GM12878 (cell line): ENCODE results near the gene TSPO. TPM values are rescaled to one million over a fixed set of nuclear protein-coding genes. Genes with fewer than 3 reads are reported as not detected.

Experiments used
- ATAC-seq: fragments of 200-7000 bp; cut with Tn5 transposase; 3 replicates; pipeline ENCODE4 v1.9.1; 2020; ENCODE audit warnings: mild to moderate bottlenecking, moderate library complexity
- BruUV-seq: library from RNA; stranded (reverse); fragments of 400-500 nt; replicated peaks from 2 replicates; lab custom pipeline; 2021; lab: Mats Ljungman, UMichigan
- CTCF ChIA-PET: fragments of 300-600 bp; sonication (Branson Sonifier 250); formaldehyde crosslinking; extraction: SDS; loops from one replicate; lab custom pipeline; 2021; ENCODE audit warnings: inconsistent platforms; lab: Yijun Ruan, JAX
- POLR2A ChIA-PET: fragments of 350-600 bp; formaldehyde crosslinking; extraction: SDS; loops from one replicate; lab custom pipeline; 2021; ENCODE audit warnings: inconsistent platforms; lab: Charles Lee
- RAD21 ChIA-PET: fragments of 300-600 bp; sonication (Branson Sonifier 250); formaldehyde crosslinking; loops from one replicate; lab custom pipeline; 2023; ENCODE audit warnings: antibody characterized with exemption; ENCODE audit not compliant: unreplicated experiment; lab: Charles Lee
- SMC1A ChIA-PET: fragments of 300-600 bp; sonication (Branson Sonifier 250); formaldehyde crosslinking; loops from one replicate; lab custom pipeline; 2023; ENCODE audit not compliant: unreplicated experiment, uncharacterized antibody; lab: Charles Lee
- DNase-seq: peaks from one replicate; pipeline ENCODE4 v3.0.0-alpha.2; 2011; ENCODE audit warnings: low read depth, low spot score
- FAIRE-seq: peaks from 3 replicates; lab custom pipeline; 2011; peaks lifted over from hg19 to GRCh38; lab: Jason Lieb, UNC
- H2AFZ ChIP-seq: 2 replicates; pipeline ENCODE4 v1.6.0; 2011; ENCODE audit warnings: low read depth, low read length, control low read depth; ENCODE audit not compliant: control insufficient read depth
- H3K27ac ChIP-seq: 2 replicates; pipeline ENCODE4 v1.5.1; 2011; ENCODE audit warnings: control low read depth; ENCODE audit not compliant: control insufficient read depth, insufficient read depth
- H3K27me3 ChIP-seq, 2 experiments: replicated peaks in 1 of 2; 2 replicates each; pipeline versions ENCODE4 v1.6.0 to v1.6.1; 2011; ENCODE audit warnings: low read length in 1 of 2; ENCODE audit not compliant: control insufficient read depth in 2 of 2, insufficient read depth in 2 of 2
- H3K36me3 ChIP-seq, 2 experiments: 2 replicates each; pipeline ENCODE4 v1.5.1; 2011; ENCODE audit warnings: low read length in 1 of 2; ENCODE audit not compliant: control insufficient read depth in 2 of 2, insufficient read depth in 2 of 2
- H3K4me1 ChIP-seq: 2 replicates; pipeline ENCODE4 v1.6.1; 2011; ENCODE audit warnings: mild to moderate bottlenecking, low read length, moderate library complexity, mixed read lengths; ENCODE audit not compliant: control insufficient read depth, insufficient read depth
- H3K4me2 ChIP-seq: 2 replicates; pipeline ENCODE4 v1.6.0; 2011; ENCODE audit warnings: control low read depth; ENCODE audit not compliant: control insufficient read depth, insufficient read depth
- H3K4me3 ChIP-seq: fragments of 200-600 bp; sonication (generic); 2 replicates; pipeline ENCODE4 v1.5.1; 2016
- H3K79me2 ChIP-seq: 2 replicates; pipeline ENCODE4 v1.6.0; 2011; ENCODE audit warnings: low read length; ENCODE audit not compliant: control insufficient read depth, insufficient read depth
- H3K9ac ChIP-seq: 2 replicates; pipeline ENCODE4 v1.8.0; 2011; ENCODE audit warnings: low read length, control low read depth, mixed read lengths; ENCODE audit not compliant: control insufficient read depth, insufficient read depth
- H3K9me3 ChIP-seq: replicated peaks from 3 replicates; pipeline ENCODE4 v1.5.1; 2011; ENCODE audit warnings: mild to moderate bottlenecking, low read length; ENCODE audit not compliant: control insufficient read depth, insufficient read depth
- H4K20me1 ChIP-seq: 2 replicates; pipeline ENCODE4 v1.6.0; 2011; ENCODE audit not compliant: control insufficient read depth, insufficient read depth
- CREB1 ChIP-seq: IDR thresholded peaks from 2 replicates; pipeline ENCODE4 v1.6.1; 2012; ENCODE audit warnings: low read depth, mild to moderate bottlenecking, inconsistent platforms
- CREM ChIP-seq: IDR thresholded peaks from 2 replicates; pipeline ENCODE4 v1.6.1; 2014; ENCODE audit warnings: antibody characterized with exemption, low read depth
- FOS ChIP-seq: IDR thresholded peaks from 3 replicates; pipeline ENCODE4 v1.6.1; 2011; ENCODE audit warnings: borderline replicate concordance; ENCODE audit not compliant: insufficient read length; ENCODE audit errors: extremely low read depth
- HDGF ChIP-seq: fragments of 450-650 bp; IDR thresholded peaks from 2 replicates; pipeline ENCODE4 v1.6.1; 2016; ENCODE audit warnings: antibody characterized with exemption
- JUNB ChIP-seq: IDR thresholded peaks from 2 replicates; pipeline ENCODE4 v1.6.1; 2016; ENCODE audit warnings: antibody characterized with exemption, mild to moderate bottlenecking
- NFYB ChIP-seq: IDR thresholded peaks from 2 replicates; pipeline ENCODE4 v1.6.1; 2011; ENCODE audit warnings: low read depth, mild to moderate bottlenecking, low read length, improper control_type of control experiment, moderate library complexity; ENCODE audit not compliant: insufficient read depth
- NR2C1 ChIP-seq: fragments of 450-650 bp; IDR thresholded peaks from 2 replicates; pipeline ENCODE4 v1.6.1; 2017; ENCODE audit warnings: antibody characterized with exemption, mild to moderate bottlenecking, moderate library complexity
- NRF1 ChIP-seq: conservative IDR thresholded peaks from 2 replicates; pipeline ENCODE4 v1.6.1; 2011; ENCODE audit warnings: mild to moderate bottlenecking, low read depth, low read length, improper control_type of control experiment
- POLR2AphosphoS5 ChIP-seq: IDR thresholded peaks from 2 replicates; pipeline ENCODE4 v1.6.1; 2011; ENCODE audit warnings: mild to moderate bottlenecking, low read length, inconsistent platforms
- RAD51 ChIP-seq: fragments of 450-650 bp; IDR thresholded peaks from 2 replicates; pipeline ENCODE4 v1.6.1; 2016; ENCODE audit warnings: moderate library complexity, mild to moderate bottlenecking, inconsistent platforms
- RBBP5 ChIP-seq: fragments of 200-600 bp; sonication (generic); conservative IDR thresholded peaks from 2 replicates; pipeline ENCODE4 v1.6.1; 2016
- SMC3 ChIP-seq: IDR thresholded peaks from 2 replicates; pipeline ENCODE4 v1.6.1; 2011; ENCODE audit warnings: low read length, improper control_type of control experiment, borderline replicate concordance
- SPI1 ChIP-seq: IDR thresholded peaks from 2 replicates; pipeline ENCODE4 v1.6.1; 2011; ENCODE audit warnings: low read depth, mild to moderate bottlenecking, low read length, moderate library complexity, borderline replicate concordance; ENCODE audit not compliant: insufficient read depth
- STAT3 ChIP-seq: IDR thresholded peaks from 2 replicates; pipeline ENCODE4 v1.6.1; 2011; ENCODE audit warnings: low read depth, low read length, improper control_type of control experiment
- SUPT20H ChIP-seq: IDR thresholded peaks from 2 replicates; pipeline ENCODE4 v1.6.1; 2011; ENCODE audit warnings: low read depth, mild to moderate bottlenecking, low read length, moderate library complexity, borderline replicate concordance; ENCODE audit not compliant: control insufficient read depth
- TAF1 ChIP-seq: IDR thresholded peaks from 2 replicates; pipeline ENCODE4 v1.6.1; 2011; ENCODE audit warnings: mild to moderate bottlenecking, low read depth, low read length, borderline replicate concordance
- TARDBP ChIP-seq: IDR thresholded peaks from 2 replicates; pipeline ENCODE4 v1.6.1; 2016; ENCODE audit warnings: borderline replicate concordance
- ZSCAN29 ChIP-seq: fragments of 450-650 bp; IDR thresholded peaks from 2 replicates; pipeline ENCODE4 v1.6.1; 2017; ENCODE audit warnings: mild to moderate bottlenecking, moderate library complexity
- WGBS: methylation state at CpG from one replicate; pipeline ENCODE4 v1.1.6; 2016; ENCODE audit warnings: low lambda C conversion rate; ENCODE audit not compliant: insufficient replicate concordance, insufficient coverage; ENCODE audit errors: missing lambda C conversion rate; 5-methylcytosine and 5-hydroxymethylcytosine counted together
- in situ Hi-C: fragments of 300-500 bp; cut with MboI; formaldehyde crosslinking; loops from 9 replicates; pipeline ENCODE4 v1.14.3; 2018; ENCODE audit warnings: mixed read lengths
- intact Hi-C: fragments of 100-400 bp; cut with micrococcal nuclease; formaldehyde crosslinking; loops from one replicate; pipeline ENCODE4 v1.14.2; 2022; ENCODE audit not compliant: unreplicated experiment
- polyA plus RNA-seq, 11 experiments: library from polyadenylated mRNA; depleted of rRNA in 4 of 11; unstranded in 6 of 11; stranded (reverse) in 5 of 11; fragments of >200 nt; fragmentation: Nextera tagmentation in 4 of 11; fragmentation: Illumina TruSeq in 1 of 11; extraction: Ambion mirVana in 4 of 11; extraction: Trizol in 1 of 11; gene quantifications; 1 replicate in 1 of 11; 2 replicates in 10 of 11; pipeline versions ENCODE4 v1.2.1 to v1.2.3, GENCODE V29; 2011 to 2016; ENCODE audit warnings: inconsistent platforms in 2 of 11, missing spikeins in 2 of 11, low read depth in 1 of 11
- total RNA-seq, 4 experiments: library from RNA; depleted of rRNA in 3 of 4; stranded (reverse); fragments of >200 nt in 3 of 4; fragmentation: Illumina TruSeq in 1 of 4; extraction: Trizol in 1 of 4; gene quantifications; 2 replicates each; pipeline versions ENCODE4 v1.2.1 to v1.2.3, GENCODE V29; 2013 to 2021
- TF ChIP-seq, protein P1 (sequence below): IDR thresholded peaks from 2 replicates; pipeline ENCODE4 v1.6.1; 2012; ENCODE audit warnings: low read depth, low read length, improper control_type of control experiment

The TSPO gene
- total and polyA plus RNA-seq, 10 of the 15 experiments (the other 5 are each of a cell fraction or from before 2014, with no cell fraction given): 1.4 to 50.5 (median 18.8) TPM

DNA sequence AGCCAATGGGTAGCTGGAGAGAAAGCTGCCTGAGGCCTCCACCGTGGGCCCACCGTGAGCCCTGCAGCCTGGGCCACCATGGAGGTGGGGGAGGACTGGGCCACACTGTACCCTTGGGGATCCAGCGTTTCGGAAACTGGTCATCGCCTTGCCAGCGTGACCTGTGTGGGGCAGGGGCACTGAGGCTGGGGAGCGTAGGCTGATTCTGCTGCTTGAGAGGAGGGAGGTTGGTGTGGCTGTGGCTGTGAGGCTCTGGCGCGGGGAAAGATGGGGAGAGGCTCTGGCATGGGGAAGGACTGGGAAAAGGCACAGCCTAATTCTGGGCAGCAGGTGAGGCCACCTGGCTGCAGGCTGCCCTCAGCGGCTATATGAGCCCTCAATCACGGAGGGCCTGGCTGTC is 48.2 kb downstream of the TSPO start:
- BruUV-seq: no TSS peak
- Histone ChIP-seq H3K4me3 (no peak overlapping the region), H3K27me3 (peaks cover 0 to 2% of the 10 kb centered on the region in 2 experiments; a peak in 2 of 4 replicates), H4K20me1 (no peaks in the 10 kb centered on the region), H3K36me3 (no peaks in the 10 kb centered on the region), H3K9ac (no peak overlapping the region), H2AFZ (no peak overlapping the region), H3K79me2 (no peaks in the 10 kb centered on the region), H3K4me1 (no peaks in the 10 kb centered on the region), H3K9me3 (no peaks in the 10 kb centered on the region), H3K27ac (no peak overlapping the region), H3K4me2 (no peak overlapping the region)
- POLR2A ChIA-PET: no interaction called here
- FAIRE-seq (no peak), DNase-seq (no peak), ATAC-seq (no peak)
- SMC1A ChIA-PET: no interaction called here
- WGBS: 50% methylated on average over 11 of the region's 11 CpGs
- in situ Hi-C loops (no loop called here), intact Hi-C loops (no loop called here)
- no peak for TF ChIP-seq SUPT20H
- TF ChIP-seq ZSCAN29: no peak
- TF ChIP-seq NFYB: no peak
- TF ChIP-seq SPI1: no peak
- no peak for TF ChIP-seq NR2C1
- no peak for TF ChIP-seq JUNB
- no peak for TF ChIP-seq CREB1
- no peak for TF ChIP-seq TAF1
- no peak for TF ChIP-seq NRF1
- no peak for TF ChIP-seq TARDBP
- no peak for TF ChIP-seq SMC3
- TF ChIP-seq HDGF: no peak
- no peak for TF ChIP-seq POLR2AphosphoS5
- no peak for TF ChIP-seq RBBP5
- TF ChIP-seq CREM: no peak
- TF ChIP-seq RAD51: no peak
- TF ChIP-seq, protein P1, sequence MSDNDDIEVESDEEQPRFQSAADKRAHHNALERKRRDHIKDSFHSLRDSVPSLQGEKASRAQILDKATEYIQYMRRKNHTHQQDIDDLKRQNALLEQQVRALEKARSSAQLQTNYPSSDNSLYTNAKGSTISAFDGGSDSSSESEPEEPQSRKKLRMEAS: no peak
- no peak for TF ChIP-seq STAT3
- TF ChIP-seq FOS: no peak
- CTCF ChIA-PET: no interaction called here
- RAD21 ChIA-PET: no interaction called here
